Astrocyte of the cerebellum (primary cell): ENCODE data around the gene TNRC6B.
"Not testable (repeated sequence)": the region's sequence is repeated elsewhere in the genome, so short reads cannot be mapped to it uniquely, and the experiment has no call there.

Experiments used
- DNase-seq: peaks from one replicate; pipeline ENCODE4 v3.0.0-alpha.2; 2011; ENCODE audit warnings: low read depth
- H3K4me3 ChIP-seq: 2 replicates; pipeline ENCODE4 v1.5.1; 2011; ENCODE audit warnings: mild to moderate bottlenecking, low read depth, low read length, moderate library complexity
- CTCF ChIP-seq: IDR thresholded peaks from 2 replicates; pipeline ENCODE4 v1.5.1; 2012; ENCODE audit warnings: low read length, low read depth, moderate library complexity, mild to moderate bottlenecking; ENCODE audit errors: missing control alignments
- in situ Hi-C: cut with HindIII; loops from 2 replicates; pipeline ENCODE4 v1.10.0; 2017; ENCODE audit warnings: low sequenced_read_pairs

TNRC6B gene

GRCh38 chr22:40153705-40154104, 24.0 kb upstream of the TNRC6B start:
- H3K4me3 ChIP-seq, result no peak overlapping the region
- in situ Hi-C loops, result no loop called here
- DNase-seq, result no peak
- no peak for TF ChIP-seq CTCF

- H3K4me3 ChIP-seq, result no peak overlapping the region
- no peak for DNase-seq
- in situ Hi-C loops, result no loop called here
- peak; percentile 34 for TF ChIP-seq CTCF
Measured at GRCh38 chr22:40156001-40156516, 21.7 kb upstream of the TNRC6B start.

- H3K4me3 ChIP-seq, in situ Hi-C loops, DNase-seq: not testable (repeated sequence)
Measured at GRCh38 chr22:40156682-40157081, 21.0 kb upstream of the TNRC6B start.

GRCh38 chr22:40157330-40157945, 20.3 kb upstream of the TNRC6B start:
- no peak for DNase-seq
- no peak for TF ChIP-seq CTCF
- no peak overlapping the region for H3K4me3 ChIP-seq
- in situ Hi-C loops, result no loop called here

GRCh38 chr22:40161194-40161593, 16.5 kb upstream of the TNRC6B start:
- no peak for DNase-seq
- TF ChIP-seq CTCF, result no peak
- no peak overlapping the region for H3K4me3 ChIP-seq
- in situ Hi-C loops, result no loop called here

- H3K4me3 ChIP-seq, DNase-seq, in situ Hi-C loops: not testable (repeated sequence)
Measured at GRCh38 chr22:40165537-40165936, 12.2 kb upstream of the TNRC6B start.

- in situ Hi-C loops, result loop anchor here (5.0 kb wide), 1 partner anchor 33 kb away; no protein-coding TSS in a partner anchor
- TF ChIP-seq CTCF, result no peak
Measured at GRCh38 chr22:40175611-40176244, 2.0 kb upstream of the TNRC6B start.

More at GRCh38 chr22:40175611-40176244, 2.0 kb upstream of the TNRC6B start:
- DNase-seq, result no peak
- H3K4me3 ChIP-seq, result no peak overlapping the region
